Stomach (tissue), 9 donors: ENCODE results near the gene RNF4. TPM values are rescaled to one million over a fixed set of nuclear protein-coding genes. Genes with fewer than 3 reads are reported as not detected.

ENCODE experiments used
- DNase-seq, 2 donors: peaks; one replicate each; pipeline versions ENCODE4 v3.0.0 to v3.0.0-alpha.2; 2013 to 2019
- H3K27ac ChIP-seq, 5 donors: fragments of 200-600 bp in 4 of 5; sonication (generic) in 4 of 5; one replicate each; pipeline ENCODE4 v1.5.1; 2013 to 2019; ENCODE audit warnings: mild to moderate bottlenecking in 1 of 5, moderate library complexity in 1 of 5
- H3K27me3 ChIP-seq, 3 donors: fragments of 200-600 bp; sonication (generic); one replicate each; pipeline ENCODE4 v1.5.1; 2017 to 2019; ENCODE audit warnings: mixed run types in 1 of 3
- H3K36me3 ChIP-seq, 4 donors: fragments of 200-600 bp; sonication (generic); 1 replicate in 3 of 4; 2 replicates in 1 of 4; pipeline ENCODE4 v1.5.1; 2016 to 2019
- H3K4me1 ChIP-seq, 4 donors: fragments of 200-600 bp; sonication (generic); one replicate each; pipeline ENCODE4 v1.5.1; 2016 to 2019
- H3K4me3 ChIP-seq, 4 donors: fragments of 200-600 bp; sonication (generic) in 3 of 4; one replicate each; pipeline ENCODE4 v1.5.1; 2016 to 2019; ENCODE audit warnings: mild to moderate bottlenecking in 1 of 4
- H3K9me3 ChIP-seq, 4 donors: fragments of 200-600 bp; sonication (generic); one replicate each; pipeline ENCODE4 v1.5.1; 2016 to 2019
- CTCF ChIP-seq, 7 experiments: fragments of 450-650 bp in 4 of 7; fragments of 200-600 bp in 3 of 7; sonication (generic) in 3 of 7; IDR thresholded peaks; one replicate each; pipeline ENCODE4 v1.5.1; 2016 to 2019; ENCODE audit warnings: antibody characterized with exemption in 7 of 7, control low read depth in 2 of 7, mild to moderate bottlenecking in 1 of 7
- EP300 ChIP-seq: sonication (generic); formaldehyde crosslinking; IDR thresholded peaks from one replicate; pipeline ENCODE4 v1.6.1; 2017; ENCODE audit warnings: antibody characterized with exemption
- POLR2A ChIP-seq, 4 donors: fragments of 450-650 bp; IDR thresholded peaks; one replicate each; pipeline ENCODE4 v1.6.1; 2016; ENCODE audit warnings: antibody characterized with exemption in 4 of 4, control low read depth in 2 of 4, mild to moderate bottlenecking in 1 of 4, moderate library complexity in 1 of 4
- POLR2AphosphoS5 ChIP-seq, 3 donors: sonication (generic); formaldehyde crosslinking; IDR thresholded peaks; one replicate each; pipeline ENCODE4 v1.6.1; 2016; ENCODE audit warnings: antibody characterized with exemption in 3 of 3
- WGBS, 5 donors: extraction: QIAGEN DNeasy Blood & Tissue Kit in 3 of 5; methylation state at CpG; one replicate each; pipeline versions ENCODE4 v1.1.5 to v1.1.7; 2013 to 2018; 5-methylcytosine and 5-hydroxymethylcytosine counted together
- intact Hi-C: fragments of 100-400 bp; cut with DNase I; formaldehyde crosslinking; loops from one replicate; pipeline ENCODE4 v1.15.1; 2023; ENCODE audit warnings: low total_unique reads
- polyA plus RNA-seq, 3 donors: library from polyadenylated mRNA; stranded (reverse); fragments of 200-250 nt; gene quantifications; one replicate each; pipeline ENCODE4 v1.2.3, GENCODE V29; 2013
- total RNA-seq, 5 donors: library from RNA; depleted of rRNA; stranded (reverse); fragments of >200 nt; gene quantifications; one replicate each; pipeline versions ENCODE4 v1.1.0 to v1.2.3, GENCODE V29; 2014 to 2016
- donor health status: healthy with polysubstance abuse.
- donor health status: Bipolar disorder and iron deficiency.
- donor health status: healthy.

RNF4 gene
- total and polyA plus RNA-seq, 8 donors = 5.3 to 75.2 (median 29.0) TPM

- Histone ChIP-seq H3K9me3 (no peaks in the 10 kb centered on the region), H3K27me3 (peaks cover 0 to 10% (median 0%) of the 10 kb centered on the region in 3 donors), H3K4me1 (peaks cover 0 to under 1% (median 0%) of the 10 kb centered on the region in 4 donors), H3K27ac (no peak overlapping the region), H3K36me3 (no peaks in the 10 kb centered on the region), H3K4me3 (no peak overlapping the region)
- 57 to 78% (median 74%) methylated on average over 10 of the region's 10 CpGs for WGBS, 5 donors
- intact Hi-C loops = no loop called here
- no peak for TF ChIP-seq POLR2AphosphoS5 (IDR thresholded peaks at IDR 0.05)
- no peak for TF ChIP-seq CTCF (IDR thresholded peaks at IDR 0.05)
- TF ChIP-seq EP300 = no peak
- TF ChIP-seq POLR2A (IDR thresholded peaks at IDR 0.05) = no peak
- peak in 1 of 2 donors; percentile 31 for DNase-seq
Measured at GRCh38 chr4:2436301-2436700, 32.6 kb upstream of the RNF4 start.

GRCh38 chr4:2436761-2437474 is 32.0 kb upstream of the RNF4 start:
- WGBS, 5 donors = 85 to 92% (median 88%) methylated on average over 19 to 30 of the region's 30 CpGs
- Histone ChIP-seq H3K4me1 (peaks cover 0 to 7% (median 1%) of the 10 kb centered on the region in 4 donors), H3K36me3 (no peaks in the 10 kb centered on the region), H3K27ac (no peak overlapping the region), H3K9me3 (no peaks in the 10 kb centered on the region), H3K27me3 (peaks cover 0 to 10% (median 0%) of the 10 kb centered on the region in 3 donors), H3K4me3 (no peak overlapping the region)
- intact Hi-C loops = no loop called here
- TF ChIP-seq POLR2AphosphoS5 (IDR thresholded peaks at IDR 0.05) (no peak), POLR2A (IDR thresholded peaks at IDR 0.05) (no peak), CTCF (IDR thresholded peaks at IDR 0.05) (no peak), EP300 (no peak)
- no peak for DNase-seq

- no peak for TF ChIP-seq POLR2AphosphoS5 (IDR thresholded peaks at IDR 0.05)
- no peak for TF ChIP-seq CTCF (IDR thresholded peaks at IDR 0.05)
- no peak for TF ChIP-seq POLR2A (IDR thresholded peaks at IDR 0.05)
- no peak for TF ChIP-seq EP300
- no peak for DNase-seq
- Histone ChIP-seq H3K36me3 (no peaks in the 10 kb centered on the region), H3K4me1 (peaks cover 0 to 8% (median 1%) of the 10 kb centered on the region in 4 donors), H3K4me3 (no peak overlapping the region), H3K9me3 (no peaks in the 10 kb centered on the region), H3K27ac (no peak overlapping the region), H3K27me3 (peaks cover 0 to 15% (median 0%) of the 10 kb centered on the region in 3 donors)
- intact Hi-C loops = no loop called here
- WGBS, 5 donors = 49 to 76% (median 64%) methylated on average over 25 of the region's 25 CpGs
Measured at GRCh38 chr4:2437475-2438215, 31.3 kb upstream of the RNF4 start.

- Histone ChIP-seq H3K27ac (no peak overlapping the region), H3K9me3 (no peaks in the 10 kb centered on the region), H3K4me3 (no peak overlapping the region), H3K27me3 (peaks cover 0 to 5% (median 0%) of the 10 kb centered on the region in 3 donors), H3K4me1 (peaks cover 0 to 8% (median 1%) of the 10 kb centered on the region in 4 donors), H3K36me3 (no peaks in the 10 kb centered on the region)
- TF ChIP-seq POLR2AphosphoS5 (IDR thresholded peaks at IDR 0.05) (no peak), EP300 (no peak), CTCF (IDR thresholded peaks at IDR 0.05) (no peak), POLR2A (IDR thresholded peaks at IDR 0.05) (no peak)
- 81 to 90% (median 87%) methylated on average over 12 to 16 of the region's 16 CpGs for WGBS, 5 donors
- no peak for DNase-seq
- intact Hi-C loops = no loop called here
Measured at GRCh38 chr4:2438822-2439718, 29.8 kb upstream of the RNF4 start.
